A549 (cell line): Measurements from ENCODE around the gene NEK9. TPM values are rescaled to one million over a fixed set of nuclear protein-coding genes. Genes with fewer than 3 reads are reported as not detected.

Experiments used
- ATAC-seq, 2 experiments: fragments of 200-7000 bp in 1 of 2; fragments of >200 bp in 1 of 2; cut with Nextera tagmentation in 1 of 2; cut with Tn5 transposase in 1 of 2; 3 replicates each; pipeline versions ENCODE4 v1.8.0 to v1.9.1; 2018 to 2020; ENCODE audit warnings: mild to moderate bottlenecking in 1 of 2, moderate library complexity in 1 of 2
- CTCF ChIA-PET: fragments of 300-600 bp; sonication (Branson Sonifier 250); formaldehyde crosslinking; extraction: SDS; loops from one replicate; lab custom pipeline; 2021; ENCODE audit warnings: antibody characterized with exemption, inconsistent platforms; lab: Yijun Ruan, JAX
- POLR2A ChIA-PET: fragments of 350-600 bp; formaldehyde crosslinking; extraction: SDS; loops from one replicate; lab custom pipeline; 2021; ENCODE audit warnings: antibody characterized with exemption, inconsistent platforms; lab: Yijun Ruan, JAX
- DNase-seq, 2 experiments: peaks; one replicate each; pipeline versions ENCODE4 v3.0.0 to v3.0.0-alpha.2; 2011 to 2016; ENCODE audit warnings: low read depth in 1 of 2, low spot score in 1 of 2
- FAIRE-seq: peaks from 2 replicates; lab custom pipeline; 2011; peaks lifted over from hg19 to GRCh38; lab: Jason Lieb, UNC
- H3K27ac ChIP-seq, 2 experiments: fragments of >200 bp; sonication (Bioruptor Twin); formaldehyde crosslinking; 3 replicates each; pipeline ENCODE4 v1.5.1; 2016 to 2017
- H3K4me1 ChIP-seq: fragments of >200 bp; sonication (Bioruptor Twin); formaldehyde crosslinking; 3 replicates; pipeline ENCODE4 v1.6.1; 2016
- H3K4me2 ChIP-seq: fragments of >200 bp; sonication (Bioruptor Twin); formaldehyde crosslinking; 3 replicates; pipeline ENCODE4 v1.6.1; 2016
- H3K4me3 ChIP-seq: fragments of >200 bp; sonication (Bioruptor Twin); formaldehyde crosslinking; 3 replicates; pipeline ENCODE4 v1.5.1; 2016
- H3K9me3 ChIP-seq: fragments of >200 bp; sonication (Bioruptor Twin); formaldehyde crosslinking; 3 replicates; pipeline ENCODE4 v1.6.1; 2016
- BHLHE40 ChIP-seq: IDR thresholded peaks from 2 replicates; pipeline ENCODE4 v1.6.1; 2012; ENCODE audit warnings: low read depth, low read length, inconsistent platforms
- CBX8 ChIP-seq: fragments of 200-600 bp; sonication (generic); IDR thresholded peaks from 2 replicates; pipeline ENCODE4 v1.6.1; 2016
- CHD2 ChIP-seq: fragments of 150-350 bp; IDR thresholded peaks from 2 replicates; pipeline ENCODE4 v1.6.1; 2014; ENCODE audit warnings: low read length; ENCODE audit not compliant: partially characterized antibody
- EHF ChIP-seq: fragments of 250-450 bp; sonication (Bioruptor Pico); IDR thresholded peaks from 2 replicates; pipeline ENCODE4 v1.5.0; 2020; ENCODE audit warnings: mild to moderate bottlenecking
- ELK1 ChIP-seq: fragments of 150-350 bp; IDR thresholded peaks from 2 replicates; pipeline ENCODE4 v1.6.1; 2014; ENCODE audit warnings: low read depth, mild to moderate bottlenecking, low read length
- EP300 ChIP-seq, 2 experiments: fragments of >200 bp; sonication (Bioruptor Twin); formaldehyde crosslinking; IDR thresholded peaks; 2 replicates in 1 of 2; 3 replicates in 1 of 2; pipeline ENCODE4 v1.6.1; 2016 to 2017
- FOSL2 ChIP-seq, 2 experiments: fragments of 450-650 bp in 1 of 2; fragments of >200 bp in 1 of 2; sonication (Bioruptor Twin) in 1 of 2; formaldehyde crosslinking; IDR thresholded peaks; 2 replicates each; pipeline versions ENCODE4 v1.5.0 to v1.6.1; 2016 to 2020; ENCODE audit warnings: mild to moderate bottlenecking in 1 of 2, moderate library complexity in 1 of 2
- FOXS1 ChIP-seq: fragments of 250-450 bp; sonication (Bioruptor Pico); IDR thresholded peaks from 2 replicates; pipeline ENCODE4 v1.5.0; 2020; ENCODE audit warnings: mild to moderate bottlenecking, moderate library complexity
- GATA3 ChIP-seq: IDR thresholded peaks from 2 replicates; pipeline ENCODE4 v1.6.1; 2012; ENCODE audit warnings: borderline replicate concordance
- HMGXB4 ChIP-seq: fragments of 250-450 bp; sonication (Bioruptor Pico); IDR thresholded peaks from 2 replicates; pipeline ENCODE4 v1.5.0; 2021; ENCODE audit warnings: mild to moderate bottlenecking, moderate library complexity, borderline replicate concordance
- MAX ChIP-seq: IDR thresholded peaks from 2 replicates; pipeline ENCODE4 v1.6.1; 2012
- PHF8 ChIP-seq: fragments of 200-600 bp; sonication (generic); IDR thresholded peaks from 2 replicates; pipeline ENCODE4 v1.6.1; 2016; ENCODE audit warnings: low read depth, mild to moderate bottlenecking, antibody characterized with exemption, moderate library complexity, borderline replicate concordance
- POLR2A ChIP-seq: IDR thresholded peaks from 2 replicates; pipeline ENCODE4 v1.6.1; 2012; ENCODE audit warnings: mild to moderate bottlenecking, low read length
- RCOR1 ChIP-seq: fragments of 150-350 bp; IDR thresholded peaks from 2 replicates; pipeline ENCODE4 v1.6.1; 2014; ENCODE audit warnings: antibody characterized with exemption, low read length, low read depth
- RFX5 ChIP-seq: fragments of 450-650 bp; IDR thresholded peaks from 2 replicates; pipeline ENCODE4 v1.7.1; 2014; ENCODE audit warnings: antibody characterized with exemption, mild to moderate bottlenecking, moderate library complexity
- SMC3 ChIP-seq: fragments of >200 bp; sonication (Bioruptor Twin); formaldehyde crosslinking; IDR thresholded peaks from 3 replicates; pipeline ENCODE4 v1.6.1; 2018; ENCODE audit warnings: inconsistent platforms
- TFCP2L1 ChIP-seq: fragments of 250-450 bp; sonication (Bioruptor Pico); IDR thresholded peaks from 2 replicates; pipeline ENCODE4 v1.5.0; 2021; ENCODE audit warnings: mild to moderate bottlenecking
- WGBS: methylation state at CpG from one replicate; pipeline ENCODE4 v1.1.6; 2017; ENCODE audit errors: missing lambda C conversion rate; 5-methylcytosine and 5-hydroxymethylcytosine counted together
- polyA plus RNA-seq, 4 experiments: library from polyadenylated mRNA; depleted of rRNA in 3 of 4; stranded (reverse); fragments of >200 nt; fragmentation: RNase III in 1 of 4; extraction: RNeasy Plus Mini Kit Qiagen cat#74134 plus additional on column Dnase treatment in 1 of 4; gene quantifications; 2 replicates in 3 of 4; 3 replicates in 1 of 4; pipeline ENCODE4 v1.2.3, GENCODE V29; 2011 to 2017
- TF ChIP-seq, protein P1 (sequence below): fragments of >200 bp; sonication (Bioruptor Twin); formaldehyde crosslinking; IDR thresholded peaks from 3 replicates; pipeline ENCODE4 v1.6.1; 2016
- TF ChIP-seq, protein P2 (sequence below): fragments of 250-450 bp; sonication (Bioruptor Pico); IDR thresholded peaks from 2 replicates; pipeline ENCODE4 v1.5.0; 2020; ENCODE audit warnings: low read depth, mild to moderate bottlenecking, moderate library complexity
- TF ChIP-seq, protein P3 (sequence below): fragments of >200 bp; sonication (Bioruptor Twin); formaldehyde crosslinking; IDR thresholded peaks from 2 replicates; pipeline ENCODE4 v1.6.1; 2016
- TF ChIP-seq, protein P4 (sequence below): IDR thresholded peaks from 2 replicates; pipeline ENCODE4 v1.6.1; 2012; ENCODE audit warnings: low read depth, borderline replicate concordance
- TF ChIP-seq, protein P5 (sequence below): fragments of 200-600 bp; sonication (generic); IDR thresholded peaks from 2 replicates; pipeline ENCODE4 v1.6.1; 2016; ENCODE audit warnings: antibody characterized with exemption, mild to moderate bottlenecking, moderate library complexity

Gene NEK9
- polyA plus RNA-seq, 2 of the 4 experiments (the other 2 are of a cell fraction): 49.4 to 75.9 TPM

GRCh38 chr14:75126679-75127473 is at the start of gene NEK9 (continued):
- TF ChIP-seq, protein P1, sequence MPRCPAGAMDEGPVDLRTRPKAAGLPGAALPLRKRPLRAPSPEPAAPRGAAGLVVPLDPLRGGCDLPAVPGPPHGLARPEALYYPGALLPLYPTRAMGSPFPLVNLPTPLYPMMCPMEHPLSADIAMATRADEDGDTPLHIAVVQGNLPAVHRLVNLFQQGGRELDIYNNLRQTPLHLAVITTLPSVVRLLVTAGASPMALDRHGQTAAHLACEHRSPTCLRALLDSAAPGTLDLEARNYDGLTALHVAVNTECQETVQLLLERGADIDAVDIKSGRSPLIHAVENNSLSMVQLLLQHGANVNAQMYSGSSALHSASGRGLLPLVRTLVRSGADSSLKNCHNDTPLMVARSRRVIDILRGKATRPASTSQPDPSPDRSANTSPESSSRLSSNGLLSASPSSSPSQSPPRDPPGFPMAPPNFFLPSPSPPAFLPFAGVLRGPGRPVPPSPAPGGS: 0 out of 3 replicates have a peak, but pooled peaks have one; percentile 18
- TF ChIP-seq EP300 (IDR thresholded peaks at IDR 0.05): no peak
- 0 out of 2 replicates have a peak, but pooled peaks have one; percentile 4 for TF ChIP-seq RCOR1
- TF ChIP-seq, protein P2, sequence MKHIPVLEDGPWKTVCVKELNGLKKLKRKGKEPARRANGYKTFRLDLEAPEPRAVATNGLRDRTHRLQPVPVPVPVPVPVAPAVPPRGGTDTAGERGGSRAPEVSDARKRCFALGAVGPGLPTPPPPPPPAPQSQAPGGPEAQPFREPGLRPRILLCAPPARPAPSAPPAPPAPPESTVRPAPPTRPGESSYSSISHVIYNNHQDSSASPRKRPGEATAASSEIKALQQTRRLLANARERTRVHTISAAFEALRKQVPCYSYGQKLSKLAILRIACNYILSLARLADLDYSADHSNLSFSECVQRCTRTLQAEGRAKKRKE (CRISPR knock-in tag): no peak
- no peak for TF ChIP-seq CHD2
- TF ChIP-seq RFX5: no peak
- no peak for TF ChIP-seq ELK1
- 0 out of 2 replicates have a peak, but pooled peaks have one; percentile 24 for TF ChIP-seq TFCP2L1
- TF ChIP-seq MAX: peak; percentile 87

GRCh38 chr14:75176142-75176820 is 49.4 kb upstream of the NEK9 start, which contains the start of gene TMED10:
Gene TMED10, minus strand, starts transcription at chr14:75176612. Its CDS starts 33 bp downstream, at chr14:75176579.
- WGBS: 1% methylated on average over 31 of the region's 49 CpGs
- Histone ChIP-seq H3K27ac (peak within 1 kb of the TSS; percentile 96), H3K9me3 (no peaks in the 10 kb centered on the region), H3K4me1 (peaks cover 14% of the 10 kb centered on the region), H3K4me3 (peak within 1 kb of the TSS; percentile 83), H3K4me2 (peak within 1 kb of the TSS; percentile 83)
- peak; percentile 82 to 94 for DNase-seq
- ChIA-PET CTCF (interaction anchor here (1.0 to 1.2 kb wide), 2 partner anchors 121 to 125 kb away, joined by 3 read pairs; no protein-coding TSS in a partner anchor), POLR2A (interaction anchor here (1.0 kb wide), 1 partner anchor 102 kb away, joined by 4 read pairs; the partner anchor contains the start of gene FOS)
- no peak for FAIRE-seq
- ATAC-seq: peak; percentile 87 to 90
- TF ChIP-seq CHD2 (peak; percentile 56), CBX8 (no peak), FOSL2 (IDR thresholded peaks at IDR 0.05) (no peak), FOSL2 (CRISPR knock-in tag; IDR thresholded peaks at IDR 0.05) (peak; percentile 68; the same call in 1 of the 2 replicates), HMGXB4 (CRISPR knock-in tag) (no peak; the same call in 1 of the 2 replicates), POLR2A (peak; percentile 41), FOXS1 (CRISPR knock-in tag) (no peak), PHF8 (peak; percentile 93), BHLHE40 (0 out of 2 replicates have a peak, but pooled peaks have one; percentile 22), EHF (no peak), SMC3 (0 out of 3 replicates have a peak, but pooled peaks have one; percentile 10), MAX (peak; percentile 88; the same call in 1 of the 2 replicates), GATA3 (no peak)
- TF ChIP-seq, protein P3, sequence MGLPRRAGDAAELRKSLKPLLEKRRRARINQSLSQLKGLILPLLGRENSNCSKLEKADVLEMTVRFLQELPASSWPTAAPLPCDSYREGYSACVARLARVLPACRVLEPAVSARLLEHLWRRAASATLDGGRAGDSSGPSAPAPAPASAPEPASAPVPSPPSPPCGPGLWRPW: no peak
- TF ChIP-seq, protein P4, sequence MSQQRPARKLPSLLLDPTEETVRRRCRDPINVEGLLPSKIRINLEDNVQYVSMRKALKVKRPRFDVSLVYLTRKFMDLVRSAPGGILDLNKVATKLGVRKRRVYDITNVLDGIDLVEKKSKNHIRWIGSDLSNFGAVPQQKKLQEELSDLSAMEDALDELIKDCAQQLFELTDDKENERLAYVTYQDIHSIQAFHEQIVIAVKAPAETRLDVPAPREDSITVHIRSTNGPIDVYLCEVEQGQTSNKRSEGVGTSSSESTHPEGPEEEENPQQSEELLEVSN: peak; percentile 12; the same call in 1 of the 2 replicates
- TF ChIP-seq, protein P5, sequence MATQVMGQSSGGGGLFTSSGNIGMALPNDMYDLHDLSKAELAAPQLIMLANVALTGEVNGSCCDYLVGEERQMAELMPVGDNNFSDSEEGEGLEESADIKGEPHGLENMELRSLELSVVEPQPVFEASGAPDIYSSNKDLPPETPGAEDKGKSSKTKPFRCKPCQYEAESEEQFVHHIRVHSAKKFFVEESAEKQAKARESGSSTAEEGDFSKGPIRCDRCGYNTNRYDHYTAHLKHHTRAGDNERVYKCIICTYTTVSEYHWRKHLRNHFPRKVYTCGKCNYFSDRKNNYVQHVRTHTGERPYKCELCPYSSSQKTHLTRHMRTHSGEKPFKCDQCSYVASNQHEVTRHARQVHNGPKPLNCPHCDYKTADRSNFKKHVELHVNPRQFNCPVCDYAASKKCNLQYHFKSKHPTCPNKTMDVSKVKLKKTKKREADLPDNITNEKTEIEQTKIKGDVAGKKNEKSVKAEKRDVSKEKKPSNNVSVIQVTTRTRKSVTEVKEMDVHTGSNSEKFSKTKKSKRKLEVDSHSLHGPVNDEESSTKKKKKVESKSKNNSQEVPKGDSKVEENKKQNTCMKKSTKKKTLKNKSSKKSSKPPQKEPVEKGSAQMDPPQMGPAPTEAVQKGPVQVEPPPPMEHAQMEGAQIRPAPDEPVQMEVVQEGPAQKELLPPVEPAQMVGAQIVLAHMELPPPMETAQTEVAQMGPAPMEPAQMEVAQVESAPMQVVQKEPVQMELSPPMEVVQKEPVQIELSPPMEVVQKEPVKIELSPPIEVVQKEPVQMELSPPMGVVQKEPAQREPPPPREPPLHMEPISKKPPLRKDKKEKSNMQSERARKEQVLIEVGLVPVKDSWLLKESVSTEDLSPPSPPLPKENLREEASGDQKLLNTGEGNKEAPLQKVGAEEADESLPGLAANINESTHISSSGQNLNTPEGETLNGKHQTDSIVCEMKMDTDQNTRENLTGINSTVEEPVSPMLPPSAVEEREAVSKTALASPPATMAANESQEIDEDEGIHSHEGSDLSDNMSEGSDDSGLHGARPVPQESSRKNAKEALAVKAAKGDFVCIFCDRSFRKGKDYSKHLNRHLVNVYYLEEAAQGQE: no peak
- TF ChIP-seq, protein P1: 0 out of 3 replicates have a peak, but pooled peaks have one; percentile 41
